H9 (cell line): ENCODE measurements around the gene ERICH2. TPM values are rescaled to one million over a fixed set of nuclear protein-coding genes. Genes with fewer than 3 reads are reported as not detected.

Experiments used
- DNase-seq: peaks from one replicate; pipeline ENCODE4 v3.0.0-alpha.2; 2017
- H2AFZ ChIP-seq: one replicate; pipeline ENCODE4 v1.6.1; 2013; ENCODE audit warnings: mild to moderate bottlenecking, low read length, control low read depth, moderate library complexity
- H2AK5ac ChIP-seq: 2 replicates; pipeline ENCODE4 v1.6.1; 2013; ENCODE audit warnings: low read length, control low read depth, mixed read lengths; ENCODE audit not compliant: insufficient read length
- H2BK120ac ChIP-seq: one replicate; pipeline ENCODE4 v1.6.1; 2013; ENCODE audit warnings: low read depth, mild to moderate bottlenecking, low read length, control low read depth, inconsistent platforms; ENCODE audit not compliant: poor library complexity, severe bottlenecking
- H2BK12ac ChIP-seq: 2 replicates; pipeline ENCODE4 v1.6.1; 2013; ENCODE audit warnings: low read length, control low read depth, mixed read lengths, low read depth; ENCODE audit not compliant: insufficient read length
- H2BK15ac ChIP-seq: 2 replicates; pipeline ENCODE4 v1.6.1; 2013; ENCODE audit warnings: low read depth, low read length, control low read depth
- H2BK20ac ChIP-seq: one replicate; pipeline ENCODE4 v1.6.1; 2013; ENCODE audit warnings: low read depth, mild to moderate bottlenecking, low read length, control low read depth, inconsistent platforms; ENCODE audit not compliant: poor library complexity, severe bottlenecking
- H2BK5ac ChIP-seq: 2 replicates; pipeline ENCODE4 v1.6.1; 2013; ENCODE audit warnings: low read length, control low read depth, mixed read lengths; ENCODE audit not compliant: insufficient read length
- H3K14ac ChIP-seq: 2 replicates; pipeline ENCODE4 v1.6.1; 2013; ENCODE audit warnings: low read length, control low read depth; ENCODE audit not compliant: insufficient read depth
- H3K18ac ChIP-seq: 2 replicates; pipeline ENCODE4 v1.6.1; 2013; ENCODE audit warnings: low read depth, mild to moderate bottlenecking, mixed read lengths, low read length, control low read depth; ENCODE audit not compliant: insufficient read length
- H3K23ac ChIP-seq: 2 replicates; pipeline ENCODE4 v1.6.1; 2013; ENCODE audit warnings: low read length, control low read depth, mixed read lengths, low read depth; ENCODE audit not compliant: insufficient read length
- H3K23me2 ChIP-seq: 2 replicates; pipeline ENCODE4 v1.6.1; 2013; ENCODE audit warnings: low read depth, mild to moderate bottlenecking, mixed read lengths, low read length, control low read depth; ENCODE audit not compliant: insufficient read length, poor library complexity, severe bottlenecking
- H3K27ac ChIP-seq: 2 replicates; pipeline ENCODE4 v1.5.1; 2013; ENCODE audit warnings: low read length, control low read depth, mixed read lengths, low read depth; ENCODE audit not compliant: insufficient read length
- H3K27me3 ChIP-seq: 2 replicates; pipeline ENCODE4 v1.6.1; 2013; ENCODE audit warnings: low read length, control low read depth, inconsistent platforms; ENCODE audit not compliant: insufficient read depth
- H3K4ac ChIP-seq: 2 replicates; pipeline ENCODE4 v1.6.1; 2013; ENCODE audit warnings: low read depth, mild to moderate bottlenecking, control low read depth, inconsistent platforms, low read length, moderate library complexity
- H3K4me1 ChIP-seq: 2 replicates; pipeline ENCODE4 v1.6.1; 2013; ENCODE audit warnings: low read length, control low read depth, inconsistent platforms; ENCODE audit not compliant: insufficient read depth
- H3K4me2 ChIP-seq: 2 replicates; pipeline ENCODE4 v1.6.1; 2013; ENCODE audit warnings: low read length, control low read depth, mixed read lengths; ENCODE audit not compliant: insufficient read length, insufficient read depth
- H3K56ac ChIP-seq: 2 replicates; pipeline ENCODE4 v1.6.1; 2013; ENCODE audit warnings: low read depth, mild to moderate bottlenecking, mixed read lengths, low read length, control low read depth; ENCODE audit not compliant: insufficient read length
- H3K79me1 ChIP-seq: 2 replicates; pipeline ENCODE4 v1.6.1; 2013; ENCODE audit warnings: low read depth, mild to moderate bottlenecking, moderate library complexity, low read length, control low read depth, inconsistent platforms; ENCODE audit not compliant: insufficient read depth, poor library complexity, severe bottlenecking
- H3K79me2 ChIP-seq: 2 replicates; pipeline ENCODE4 v1.6.1; 2013; ENCODE audit warnings: low read length, control low read depth, inconsistent platforms; ENCODE audit not compliant: insufficient read depth
- H3K9ac ChIP-seq: 2 replicates; pipeline ENCODE4 v1.6.1; 2013; ENCODE audit warnings: low read length, control low read depth, mixed read lengths; ENCODE audit not compliant: insufficient read length; ENCODE audit errors: extremely low read depth
- H3K9me3 ChIP-seq: one replicate; pipeline ENCODE4 v1.6.1; 2013; ENCODE audit warnings: low read depth, low read length, inconsistent platforms; ENCODE audit not compliant: control insufficient read depth
- H3T11ph ChIP-seq: one replicate; pipeline ENCODE4 v1.6.1; 2013; ENCODE audit warnings: mild to moderate bottlenecking, low read length, control low read depth, inconsistent platforms
- H4K20me1 ChIP-seq: one replicate; pipeline ENCODE4 v1.6.1; 2013; ENCODE audit not compliant: control insufficient read depth, insufficient read length, insufficient read depth
- H4K5ac ChIP-seq: 2 replicates; pipeline ENCODE4 v1.6.1; 2013; ENCODE audit warnings: low read depth, mild to moderate bottlenecking, mixed read lengths, low read length, control low read depth; ENCODE audit not compliant: insufficient read length
- H4K8ac ChIP-seq: replicated peaks from 2 replicates; pipeline ENCODE4 v1.6.1; 2013; ENCODE audit warnings: low read length, control low read depth, mixed read lengths, low read depth; ENCODE audit not compliant: insufficient read length
- H4K91ac ChIP-seq: 2 replicates; pipeline ENCODE4 v1.6.1; 2013; ENCODE audit warnings: low read depth, mild to moderate bottlenecking, moderate library complexity, mixed read lengths, low read length, control low read depth; ENCODE audit not compliant: insufficient read length
- H3K27ac Mint-ChIP-seq, 3 experiments: 2 replicates in 2 of 3; 3 replicates in 1 of 3; pipeline ENCODE4 v1.8.0; 2020 to 2021; ENCODE audit warnings: mixed read lengths in 3 of 3, mild to moderate bottlenecking in 1 of 3, moderate library complexity in 1 of 3
- H3K27me3 Mint-ChIP-seq: 2 replicates; pipeline ENCODE4 v1.8.0; 2021; ENCODE audit warnings: low read depth, mild to moderate bottlenecking, moderate library complexity, mixed read lengths
- H3K36me3 Mint-ChIP-seq, 3 experiments: 2 replicates in 2 of 3; 3 replicates in 1 of 3; pipeline ENCODE4 v1.8.0; 2020 to 2021; ENCODE audit warnings: low read depth in 3 of 3, mixed read lengths in 3 of 3; ENCODE audit not compliant: insufficient read depth in 1 of 3
- H3K4me1 Mint-ChIP-seq, 2 experiments: 2 replicates each; pipeline ENCODE4 v1.8.0; 2020; ENCODE audit warnings: mixed read lengths in 2 of 2
- H3K4me3 Mint-ChIP-seq, 2 experiments: 2 replicates in 1 of 2; 3 replicates in 1 of 2; pipeline ENCODE4 v1.8.0; 2020 to 2021; ENCODE audit warnings: mild to moderate bottlenecking in 2 of 2, mixed read lengths in 2 of 2, moderate library complexity in 1 of 2
- H3K9me3 Mint-ChIP-seq, 2 experiments: 2 replicates in 1 of 2; 3 replicates in 1 of 2; pipeline ENCODE4 v1.8.0; 2020; ENCODE audit warnings: mild to moderate bottlenecking in 2 of 2, mixed read lengths in 2 of 2, moderate library complexity in 1 of 2
- WGBS: extraction: QIAGEN DNeasy Blood & Tissue Kit; methylation state at CpG from one replicate; pipeline ENCODE4 v1.1.7; 2013; ENCODE audit warnings: missing lambda C conversion rate, low lambda C conversion rate, mixed read lengths; ENCODE audit not compliant: insufficient read length; ENCODE audit errors: extremely low coverage; 5-methylcytosine and 5-hydroxymethylcytosine counted together
- total RNA-seq: library from RNA; stranded (reverse); gene quantifications from 2 replicates; pipeline ENCODE4 v1.2.1, GENCODE V29; 2021
- TF ChIP-seq, protein P1 (sequence below): fragments of 200-600 bp; sonication (generic); conservative IDR thresholded peaks from 3 replicates; pipeline ENCODE4 v1.8.0; 2021; ENCODE audit warnings: antibody characterized with exemption, mild to moderate bottlenecking

The ERICH2 gene
- total RNA-seq, 1 experiment from 2014 or later = 1.2 TPM

DNA sequence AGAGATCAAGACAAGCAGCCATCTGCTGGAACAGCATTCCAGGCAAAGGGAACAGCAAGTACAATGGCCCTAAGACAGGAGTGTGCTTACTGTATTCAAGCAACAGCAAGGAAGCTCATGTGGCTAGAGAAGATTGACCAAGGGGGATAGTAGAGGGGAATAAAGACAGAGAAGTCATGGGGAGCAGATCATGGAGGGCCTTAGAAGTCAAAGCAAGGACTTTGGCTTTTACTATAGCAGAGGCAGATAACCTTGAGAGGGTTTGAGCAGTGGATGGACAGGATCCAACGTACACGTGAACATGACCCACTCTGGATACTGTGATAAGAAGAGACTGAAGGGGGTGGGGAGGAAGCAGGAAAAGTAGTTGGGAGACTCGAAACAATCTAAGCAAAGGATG is 28.2 kb upstream of the ERICH2 start:
- no peaks in the 10 kb centered on the region for H3K36me3 Mint-ChIP-seq
- Histone ChIP-seq H4K20me1 (no peaks in the 10 kb centered on the region), H3K9me3 (no peaks in the 10 kb centered on the region), H2AFZ (no peak overlapping the region), H3T11ph (no peak overlapping the region), H3K27me3 (no peaks in the 10 kb centered on the region), H3K23ac (no peak overlapping the region), H4K91ac (no peak overlapping the region), H3K79me1 (no peaks in the 10 kb centered on the region), H2BK120ac (no peak overlapping the region), H2BK5ac (no peak overlapping the region), H3K27ac (no peak overlapping the region), H3K18ac (no peak overlapping the region), H3K4me1 (no peaks in the 10 kb centered on the region), H3K79me2 (no peaks in the 10 kb centered on the region), H2BK20ac (no peak overlapping the region), H4K8ac (no peak overlapping the region), H3K56ac (no peak overlapping the region), H2BK15ac (no peak overlapping the region), H3K4me2 (no peak overlapping the region), H3K14ac (no peak overlapping the region), H3K4ac (no peak overlapping the region), H2AK5ac (no peak overlapping the region), H2BK12ac (no peak overlapping the region), H4K5ac (no peak overlapping the region), H3K23me2 (no peaks in the 10 kb centered on the region), H3K9ac (no peak overlapping the region)
- no peak overlapping the region for H3K4me3 Mint-ChIP-seq
- TF ChIP-seq, protein P1, sequence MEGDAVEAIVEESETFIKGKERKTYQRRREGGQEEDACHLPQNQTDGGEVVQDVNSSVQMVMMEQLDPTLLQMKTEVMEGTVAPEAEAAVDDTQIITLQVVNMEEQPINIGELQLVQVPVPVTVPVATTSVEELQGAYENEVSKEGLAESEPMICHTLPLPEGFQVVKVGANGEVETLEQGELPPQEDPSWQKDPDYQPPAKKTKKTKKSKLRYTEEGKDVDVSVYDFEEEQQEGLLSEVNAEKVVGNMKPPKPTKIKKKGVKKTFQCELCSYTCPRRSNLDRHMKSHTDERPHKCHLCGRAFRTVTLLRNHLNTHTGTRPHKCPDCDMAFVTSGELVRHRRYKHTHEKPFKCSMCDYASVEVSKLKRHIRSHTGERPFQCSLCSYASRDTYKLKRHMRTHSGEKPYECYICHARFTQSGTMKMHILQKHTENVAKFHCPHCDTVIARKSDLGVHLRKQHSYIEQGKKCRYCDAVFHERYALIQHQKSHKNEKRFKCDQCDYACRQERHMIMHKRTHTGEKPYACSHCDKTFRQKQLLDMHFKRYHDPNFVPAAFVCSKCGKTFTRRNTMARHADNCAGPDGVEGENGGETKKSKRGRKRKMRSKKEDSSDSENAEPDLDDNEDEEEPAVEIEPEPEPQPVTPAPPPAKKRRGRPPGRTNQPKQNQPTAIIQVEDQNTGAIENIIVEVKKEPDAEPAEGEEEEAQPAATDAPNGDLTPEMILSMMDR = no peak
- no CpG with 5 or more reads among the region's 3 CpGs for WGBS
- DNase-seq = no peak
- no peaks in the 10 kb centered on the region; a peak in 1 of 5 replicates for H3K9me3 Mint-ChIP-seq
- no peak overlapping the region for H3K27ac Mint-ChIP-seq
- H3K4me1 Mint-ChIP-seq = peaks cover 6 to 7% of the 10 kb centered on the region in 2 experiments
- peaks cover 2% of the 10 kb centered on the region; the same call in 1 of the 2 replicates for H3K27me3 Mint-ChIP-seq
